HG03025 (cell line): Measurements from ENCODE around the gene ZNF286A.
"Not testable (repeated sequence)": the region's sequence is repeated elsewhere in the genome, so short reads cannot be mapped to it uniquely, and the experiment has no call there.

Source experiments
- ATAC-seq: cut with Tn5 transposase; IDR thresholded peaks from one replicate; pipeline ENCODE4 v1.9.1; 2021; ENCODE audit warnings: mild to moderate bottlenecking, moderate library complexity; ENCODE audit not compliant: unreplicated experiment, low FRiP score

The ZNF286A gene

GRCh38 chr17:15699413-15699924, at the start of gene ZNF286A:
ZNF286A (plus strand) TSS chr17:15699752; CDS start chr17:15700330, 578 bp downstream.
- ATAC-seq: peak; percentile 98

DNA sequence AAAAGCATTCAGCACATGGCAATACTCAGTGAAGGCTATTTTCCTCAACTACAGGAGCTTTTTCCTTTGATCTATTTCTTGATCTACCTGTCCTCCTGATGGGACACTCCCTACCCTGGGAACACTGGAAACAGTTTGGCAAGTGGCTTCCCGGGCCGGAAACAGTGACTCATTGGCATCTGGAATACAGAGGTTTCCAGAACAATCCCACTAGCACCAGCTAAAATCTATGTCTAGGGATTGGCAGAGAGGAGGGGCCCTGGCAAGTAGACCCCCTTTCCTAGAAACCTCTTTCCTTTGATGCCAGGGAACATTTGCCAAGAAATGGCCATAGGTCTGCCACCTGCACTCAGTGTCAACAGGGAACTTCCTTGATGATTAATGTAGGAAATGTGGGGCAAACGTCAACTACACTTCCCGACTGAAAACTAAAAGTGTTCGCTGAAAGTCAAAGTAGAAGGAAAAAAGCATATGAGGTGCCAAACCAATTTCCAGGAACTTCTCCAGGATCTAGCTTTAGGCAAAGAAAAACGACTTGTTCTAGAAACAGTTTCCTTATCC, 49.6 kb upstream of the ZNF286A start:
- ATAC-seq: no peak

DNA sequence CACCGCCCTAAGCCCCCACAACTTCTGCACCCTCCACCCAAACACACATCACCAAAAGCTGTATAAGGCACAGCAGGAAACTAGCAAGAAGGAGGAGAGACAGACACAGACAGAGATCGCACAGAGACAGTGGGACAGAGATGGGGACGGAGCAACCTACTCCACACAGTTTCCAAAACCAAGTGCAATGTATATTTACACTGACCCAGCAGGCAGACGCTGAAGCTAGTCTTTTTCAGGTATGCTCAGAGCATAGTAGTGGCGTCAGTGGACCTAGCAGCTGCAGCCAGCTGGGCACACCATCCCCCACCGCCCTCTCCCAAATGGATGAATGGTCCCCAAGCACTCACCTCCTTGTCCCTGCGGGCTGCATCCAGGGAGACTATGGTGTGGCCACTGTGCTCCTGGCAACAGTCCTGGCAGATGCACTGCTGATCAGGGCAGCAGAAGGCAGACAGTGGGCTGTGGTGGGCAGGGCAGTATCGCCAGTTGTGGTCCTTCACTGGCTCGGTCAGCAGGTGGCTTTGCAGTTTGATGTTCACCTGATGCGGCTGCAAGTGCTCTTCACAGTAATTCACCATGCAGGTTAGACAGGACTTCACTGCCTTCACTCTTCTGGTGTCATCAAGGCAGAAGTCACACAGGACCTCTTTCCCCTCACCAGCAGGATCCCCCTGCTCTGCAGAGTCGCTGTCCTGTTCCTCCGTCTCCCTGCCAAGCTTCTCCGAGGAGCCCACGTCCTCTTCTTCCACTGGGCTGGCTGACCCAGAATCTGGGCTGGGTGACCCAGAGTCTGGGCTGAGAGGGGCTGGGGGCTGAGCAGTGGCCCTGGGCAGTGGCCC, 48.6 kb upstream of the ZNF286A start:
- ATAC-seq: no peak

- no peak for ATAC-seq
Observed at GRCh38 chr17:15651583-15652110, 47.9 kb upstream of the ZNF286A start.

DNA sequence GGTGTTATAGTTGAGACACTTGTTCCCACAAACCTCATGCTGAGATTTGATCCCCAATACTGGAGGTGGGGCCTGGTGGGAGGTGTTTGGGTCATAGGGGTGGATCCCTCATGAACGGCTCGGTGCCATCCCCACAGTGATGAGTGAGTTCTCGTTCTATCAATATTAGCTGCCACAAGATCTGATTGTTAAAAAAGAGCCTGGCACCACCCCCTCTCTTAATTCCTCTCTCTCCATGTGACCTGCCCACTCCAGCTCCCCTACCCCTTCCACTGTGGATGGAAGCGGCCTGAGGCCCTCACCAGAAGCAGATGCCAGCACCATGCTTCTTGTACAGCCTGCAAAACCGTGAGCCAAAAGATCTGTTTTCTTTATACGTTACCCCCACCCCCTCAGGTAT, 46.6 kb upstream of the ZNF286A start:
- no peak for ATAC-seq

DNA sequence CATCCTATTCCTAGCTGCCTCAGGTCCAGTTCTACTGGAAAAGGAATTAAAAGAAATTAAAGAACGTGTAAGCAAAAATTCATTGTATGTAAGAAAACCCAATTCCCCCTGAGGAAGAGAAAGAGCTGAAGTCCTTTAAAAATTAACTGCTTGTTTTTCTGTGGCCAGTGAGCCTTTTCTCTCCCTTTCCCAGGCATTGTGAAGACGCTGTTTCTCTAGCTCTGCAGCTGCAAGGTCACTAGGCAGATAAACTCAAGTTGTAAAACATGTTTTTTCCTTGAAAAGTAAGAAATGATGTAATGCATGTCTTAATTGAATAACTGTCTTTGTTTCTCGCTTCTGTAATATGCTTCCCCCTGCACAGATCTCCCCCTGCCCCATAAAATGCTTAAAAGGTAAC, 45.2 kb upstream of the ZNF286A start:
- not testable (repeated sequence) for ATAC-seq

DNA sequence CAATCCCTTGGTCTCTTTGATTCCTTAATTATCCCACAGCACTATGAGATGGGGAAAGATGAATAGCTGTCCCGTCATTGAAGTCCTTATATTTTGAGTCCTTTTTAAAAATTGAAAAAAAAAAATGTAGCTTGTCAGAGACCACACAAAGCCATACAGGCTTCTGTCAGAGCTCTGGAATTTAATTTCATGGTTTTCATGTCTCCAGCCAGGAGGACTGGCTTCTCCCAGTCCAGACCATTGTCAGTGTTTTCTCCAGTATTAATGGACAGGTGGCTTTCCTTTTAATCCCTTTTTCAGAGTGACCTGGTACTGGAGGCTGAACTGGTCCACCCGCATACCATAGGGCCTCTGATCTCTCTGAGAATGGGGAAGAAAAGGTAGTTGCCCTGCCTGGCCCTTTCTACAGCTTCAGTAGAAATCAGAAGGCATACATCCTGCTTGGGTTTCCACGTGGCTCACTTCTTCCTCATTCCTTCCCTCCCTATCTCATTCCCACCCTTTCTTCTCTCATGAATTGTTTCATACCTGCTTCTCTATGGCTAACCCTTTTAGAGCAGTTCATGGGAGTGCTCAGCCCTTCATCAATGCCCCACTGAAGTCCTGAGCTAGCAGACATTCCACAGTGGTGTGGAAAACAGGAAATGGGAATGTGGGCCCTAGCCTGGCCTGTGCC, 44.5 kb upstream of the ZNF286A start:
- no peak for ATAC-seq

DNA sequence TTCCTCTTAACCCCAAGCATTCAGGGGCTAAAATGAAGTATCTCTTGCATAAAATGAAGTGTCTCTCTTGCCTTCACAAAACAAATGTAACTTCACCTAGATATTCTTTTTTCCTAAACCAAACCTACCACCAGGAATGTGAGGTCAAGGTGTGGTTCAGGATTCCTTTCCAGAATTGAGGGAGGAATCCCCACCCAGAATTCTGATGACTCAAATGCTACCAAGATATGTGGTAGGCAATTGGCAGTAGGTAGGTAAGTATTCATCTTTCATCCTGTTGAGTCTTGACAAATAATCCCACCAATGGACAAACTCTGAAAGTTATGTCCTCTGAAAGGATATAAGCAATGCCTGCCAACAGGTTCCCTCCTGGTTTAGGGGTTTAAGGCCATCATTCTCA, 41.7 kb upstream of the ZNF286A start:
- ATAC-seq: no peak

DNA sequence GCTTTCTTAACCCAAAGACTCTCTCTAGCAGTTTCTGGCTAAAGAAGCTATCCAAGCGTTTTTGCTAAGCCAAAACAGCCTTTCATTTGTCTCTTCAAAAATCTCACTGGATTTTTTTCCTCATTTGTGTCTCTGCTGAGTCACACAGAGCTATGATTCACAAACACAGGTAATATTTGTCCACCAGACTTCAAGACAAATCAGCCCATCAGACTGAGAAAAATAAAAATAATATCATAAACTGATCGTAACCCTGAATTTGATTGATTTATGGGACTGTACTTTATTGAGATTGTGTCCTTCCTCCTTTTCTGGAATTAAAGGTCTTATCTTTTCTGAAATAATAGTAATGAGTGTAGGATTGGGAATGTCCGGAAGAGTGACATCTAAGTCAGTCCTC, 41.3 kb upstream of the ZNF286A start:
- no peak for ATAC-seq

GRCh38 chr17:15659236-15659635, 40.3 kb upstream of the ZNF286A start:
- ATAC-seq: no peak

- ATAC-seq: no peak
Observed at GRCh38 chr17:15659663-15660062, 39.9 kb upstream of the ZNF286A start.

DNA sequence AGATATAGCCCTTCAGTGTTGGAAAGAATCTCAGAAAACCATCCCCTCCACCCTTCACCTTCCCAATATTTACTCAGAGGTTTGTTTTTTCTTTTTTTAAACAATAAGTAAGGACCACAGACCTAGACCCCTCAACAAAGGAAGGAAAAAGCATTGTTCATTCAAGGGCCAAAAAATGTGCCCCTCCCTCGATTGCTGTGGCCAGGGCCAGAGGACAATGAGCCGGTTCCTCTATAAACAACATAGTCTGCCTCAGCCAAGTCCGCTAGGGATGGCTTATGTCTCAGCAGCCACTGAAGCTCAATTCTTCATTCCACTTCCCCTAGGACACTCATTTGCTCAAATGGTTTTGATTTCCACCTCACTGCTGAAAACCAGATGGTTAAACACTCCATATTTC, 39.5 kb upstream of the ZNF286A start:
- no peak for ATAC-seq

GRCh38 chr17:15662681-15663080, 36.9 kb upstream of the ZNF286A start:
- ATAC-seq: no peak

GRCh38 chr17:15663176-15663575, 36.4 kb upstream of the ZNF286A start:
- no peak for ATAC-seq

DNA sequence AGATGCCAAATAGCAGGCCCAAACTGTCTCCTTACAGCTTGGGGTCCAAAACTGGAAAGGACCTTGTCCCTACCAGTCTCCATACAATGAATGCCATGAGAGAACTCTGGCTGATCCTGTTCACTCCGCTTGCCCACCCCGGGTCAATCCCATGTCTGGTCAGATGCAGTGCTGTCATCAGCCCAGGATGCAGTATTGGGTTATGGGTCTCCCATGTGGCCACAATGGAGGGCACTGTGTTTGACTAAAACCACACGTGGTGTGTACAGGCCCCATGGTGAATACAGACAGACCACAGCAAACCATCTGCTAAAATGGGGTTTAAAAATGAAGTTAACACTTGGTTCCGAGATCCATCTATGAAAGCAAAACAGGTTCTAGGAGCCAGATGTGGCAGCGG, 35.9 kb upstream of the ZNF286A start:
- ATAC-seq: no peak

DNA sequence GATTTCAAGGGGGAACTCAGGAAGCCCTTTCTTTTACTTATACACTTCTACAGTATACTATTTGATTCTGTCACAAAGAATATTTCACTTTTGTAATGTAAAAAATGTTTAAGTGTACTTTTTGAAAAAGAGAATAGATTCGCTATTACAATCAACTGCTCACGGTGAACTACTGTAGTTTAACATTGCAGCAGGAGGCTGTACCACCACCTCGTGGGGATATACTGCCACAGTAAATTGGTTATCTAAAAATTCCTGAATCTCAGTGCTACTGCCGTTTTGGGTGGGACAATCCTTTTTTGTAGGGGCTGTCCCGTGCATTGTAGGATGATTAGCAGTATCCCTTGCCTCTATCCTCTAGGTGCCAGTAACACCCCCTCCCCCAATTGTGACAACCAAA, 30.0 kb upstream of the ZNF286A start:
- ATAC-seq: not testable (repeated sequence)

DNA sequence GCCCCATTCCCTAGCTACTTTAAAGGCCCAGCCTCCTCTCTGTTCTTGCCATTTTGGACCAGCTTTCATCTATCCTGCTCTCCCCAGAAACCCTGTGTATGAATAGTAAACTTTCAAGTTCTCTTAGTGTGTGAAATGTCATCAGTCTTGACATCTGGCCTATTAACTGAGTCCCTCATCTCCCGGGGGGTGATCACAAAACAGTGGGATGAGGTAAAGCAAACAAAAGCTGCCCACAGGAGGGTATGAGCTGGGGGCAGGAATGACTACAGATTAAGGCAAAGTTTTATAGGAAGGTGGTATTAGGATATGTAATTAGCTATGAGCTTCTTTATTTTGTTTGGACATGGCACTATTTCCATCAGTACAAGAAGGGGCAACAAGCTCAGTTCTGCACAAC, 24.9 kb upstream of the ZNF286A start:
- ATAC-seq: not testable (repeated sequence)

- not testable (repeated sequence) for ATAC-seq
Observed at GRCh38 chr17:15675991-15676390, 23.6 kb upstream of the ZNF286A start.

DNA sequence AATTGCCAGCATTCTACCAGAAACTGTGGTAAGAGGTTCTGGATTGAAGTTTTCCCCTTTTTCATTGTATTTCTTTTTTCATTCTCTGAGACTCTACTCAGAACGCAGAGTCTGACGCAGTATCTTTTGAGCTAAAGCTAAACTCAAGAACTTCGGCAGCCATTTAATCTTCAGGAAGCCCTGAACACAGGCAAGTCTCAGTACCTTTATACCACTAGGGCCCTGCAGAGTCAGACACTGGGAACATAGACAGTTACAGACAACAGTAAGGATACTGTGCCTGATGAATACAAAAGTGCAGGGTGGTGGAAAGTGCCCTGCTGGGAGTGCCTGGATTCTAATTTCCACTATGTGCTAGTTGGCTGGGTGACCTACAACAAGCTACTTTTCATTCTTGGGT, 16.4 kb upstream of the ZNF286A start:
- not testable (repeated sequence) for ATAC-seq

DNA sequence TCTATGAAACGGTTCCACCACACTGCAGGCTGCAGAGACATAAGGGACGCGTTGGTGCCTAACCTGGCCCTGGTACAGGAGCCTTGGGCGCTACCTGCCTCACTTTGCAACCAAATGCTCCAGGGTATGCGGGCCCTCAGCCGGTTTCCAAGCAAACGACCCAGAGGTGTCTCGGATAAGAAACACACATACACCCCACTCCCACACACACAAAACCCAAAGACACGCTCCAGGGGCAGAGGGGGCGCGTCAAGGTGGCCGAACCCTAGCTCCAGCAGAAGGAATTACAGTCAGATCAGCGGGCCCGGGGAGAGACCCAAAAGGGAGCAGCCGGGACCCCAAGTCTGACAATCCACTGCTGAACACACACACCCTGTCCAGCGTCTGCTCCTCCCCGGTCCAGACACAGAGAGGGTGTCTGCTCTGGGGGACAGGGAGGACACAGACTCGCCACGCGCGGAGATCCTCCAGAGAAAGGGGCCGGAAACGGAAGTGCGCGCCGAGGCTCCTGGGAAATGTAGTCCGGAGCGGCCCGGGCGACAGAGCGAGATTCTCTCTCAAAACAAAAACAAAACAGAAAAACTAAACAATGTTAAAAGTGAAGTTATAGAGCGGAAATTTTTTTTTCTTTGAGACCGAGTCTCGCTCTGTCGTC, 15.6 kb upstream of the ZNF286A start, which contains the start of gene TRIM16:
TSS of gene TRIM16 (minus strand) at position 488 of the 655 bp plus-strand sequence. CDS start 32,702 bp downstream, outside the sequence.
- peak; percentile 81 for ATAC-seq
